ENCODE measurements around the gene GSE1.

The GSE1 gene

GRCh38 chr16:85662976-85663830, 50.1 kb downstream of the GSE1 start:
- DNase-seq: no peak

DNA sequence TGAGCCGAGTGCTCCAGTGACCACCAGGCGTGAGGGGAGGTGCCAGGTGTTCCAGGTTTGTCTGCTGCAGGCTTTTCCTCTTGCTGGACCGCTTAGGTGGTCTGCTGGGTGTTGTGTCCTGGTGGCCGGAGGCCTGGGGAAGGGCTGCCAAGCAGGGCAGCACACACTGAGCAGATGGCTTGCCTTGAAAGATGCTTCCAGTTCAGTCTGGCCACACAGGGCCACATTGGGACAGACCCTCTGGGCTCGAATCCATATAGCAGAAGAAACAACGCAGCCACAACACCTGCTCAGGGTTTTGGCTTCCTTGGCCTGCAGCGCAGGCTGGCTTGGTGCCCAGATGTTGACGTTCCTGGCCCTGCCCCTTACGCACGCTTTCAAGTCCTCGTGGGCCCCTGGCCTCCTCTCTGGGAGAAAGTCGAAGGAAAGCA, 50.8 kb downstream of the GSE1 start:
- no peak for DNase-seq

DNA sequence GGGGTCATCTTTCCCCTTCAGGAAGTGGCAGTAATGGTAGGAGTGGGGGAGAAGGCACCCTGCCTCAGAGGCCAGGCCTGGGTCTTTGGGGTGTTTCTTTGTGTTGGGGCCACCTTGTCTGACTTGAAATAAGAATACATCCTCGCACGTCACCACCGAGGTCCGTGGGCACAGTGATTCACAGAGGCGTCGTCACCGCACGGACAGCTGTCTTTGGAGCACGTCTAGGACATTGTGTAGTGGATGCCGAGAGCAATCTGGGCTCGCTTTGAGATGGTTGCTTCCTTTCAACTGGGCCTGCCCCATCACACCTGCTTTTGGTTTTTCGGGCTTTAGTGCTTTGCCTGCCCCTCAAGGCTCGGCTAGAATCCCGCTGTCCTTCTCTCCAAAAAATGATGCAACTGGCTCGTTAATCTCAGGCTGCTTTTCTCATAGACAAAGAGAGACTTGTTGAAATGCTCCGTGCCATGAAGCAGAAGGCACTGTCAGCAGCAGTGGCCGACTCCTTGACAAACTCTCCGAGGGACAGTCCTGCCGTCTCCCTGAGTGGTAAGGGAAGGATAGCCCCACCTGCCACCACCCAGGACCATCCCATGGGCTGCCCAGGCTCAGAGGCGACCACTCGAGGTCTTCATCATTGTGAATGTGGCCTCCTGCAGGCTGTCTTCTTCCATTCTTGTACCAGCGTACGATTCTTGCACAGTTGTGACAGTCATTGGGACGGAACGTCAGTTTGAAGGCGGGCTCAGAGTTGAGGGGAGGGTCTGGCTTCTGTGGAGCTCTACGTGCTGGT, 51.7 kb downstream of the GSE1 start:
- DNase-seq: no peak

DNA sequence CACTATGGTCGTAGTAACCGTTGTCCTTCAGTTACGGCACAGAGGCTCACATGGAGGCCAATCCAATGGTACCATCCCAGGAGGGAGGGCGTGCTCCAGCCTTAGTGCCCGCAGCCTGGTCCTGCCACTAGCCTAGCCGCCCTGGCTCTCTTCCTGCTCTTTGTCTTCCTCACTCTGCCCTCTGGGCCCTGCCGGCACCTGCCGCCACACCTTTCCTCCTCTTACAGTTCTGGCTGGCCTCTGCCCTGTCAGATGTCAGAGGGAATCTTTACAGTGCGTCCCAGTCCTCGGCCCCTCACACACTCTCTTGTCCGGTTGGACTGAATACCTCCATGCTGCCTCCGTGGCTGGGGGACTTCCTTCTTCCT, 52.2 kb downstream of the GSE1 start:
- DNase-seq: no peak

DNA sequence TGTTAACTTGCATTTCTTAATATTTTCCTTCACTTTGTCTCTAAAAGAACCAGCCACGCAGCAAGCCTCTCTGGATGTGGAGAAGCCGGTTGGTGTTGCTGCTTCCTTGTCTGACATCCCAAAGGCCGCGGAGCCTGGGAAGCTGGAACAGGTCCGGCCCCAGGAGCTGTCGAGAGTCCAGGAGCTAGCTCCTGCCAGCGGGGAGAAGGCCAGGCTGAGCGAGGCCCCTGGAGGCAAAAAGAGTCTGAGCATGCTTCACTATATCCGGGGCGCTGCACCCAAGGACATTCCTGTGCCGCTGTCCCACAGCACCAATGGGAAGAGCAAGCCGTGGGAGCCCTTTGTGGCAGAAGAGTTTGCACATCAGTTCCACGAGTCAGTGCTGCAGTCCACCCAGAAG, 52.8 kb downstream of the GSE1 start:
- no peak for DNase-seq

DNA sequence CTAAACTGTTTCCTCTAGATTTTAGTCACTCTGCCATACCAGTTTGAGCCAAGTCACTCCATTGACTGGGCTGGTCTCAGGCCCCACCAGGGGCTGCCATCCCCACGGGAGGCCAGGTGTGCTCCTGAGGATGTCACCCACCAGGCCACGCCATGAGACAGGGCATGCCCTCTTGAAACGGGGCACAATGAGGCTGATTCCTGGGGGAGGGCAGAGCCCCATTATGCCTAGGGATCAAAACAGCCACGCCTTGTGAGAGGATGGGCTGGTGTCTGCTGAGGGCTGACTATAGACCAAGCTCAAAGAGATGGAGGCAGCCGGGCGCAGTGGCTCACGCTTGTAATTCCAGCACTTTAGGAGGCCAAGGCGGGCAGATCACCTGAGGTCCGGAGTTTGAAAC, 54.1 kb downstream of the GSE1 start:
- no peak for DNase-seq

GRCh38 chr16:85667841-85668413, 54.8 kb downstream of the GSE1 start:
- DNase-seq: no peak

DNA sequence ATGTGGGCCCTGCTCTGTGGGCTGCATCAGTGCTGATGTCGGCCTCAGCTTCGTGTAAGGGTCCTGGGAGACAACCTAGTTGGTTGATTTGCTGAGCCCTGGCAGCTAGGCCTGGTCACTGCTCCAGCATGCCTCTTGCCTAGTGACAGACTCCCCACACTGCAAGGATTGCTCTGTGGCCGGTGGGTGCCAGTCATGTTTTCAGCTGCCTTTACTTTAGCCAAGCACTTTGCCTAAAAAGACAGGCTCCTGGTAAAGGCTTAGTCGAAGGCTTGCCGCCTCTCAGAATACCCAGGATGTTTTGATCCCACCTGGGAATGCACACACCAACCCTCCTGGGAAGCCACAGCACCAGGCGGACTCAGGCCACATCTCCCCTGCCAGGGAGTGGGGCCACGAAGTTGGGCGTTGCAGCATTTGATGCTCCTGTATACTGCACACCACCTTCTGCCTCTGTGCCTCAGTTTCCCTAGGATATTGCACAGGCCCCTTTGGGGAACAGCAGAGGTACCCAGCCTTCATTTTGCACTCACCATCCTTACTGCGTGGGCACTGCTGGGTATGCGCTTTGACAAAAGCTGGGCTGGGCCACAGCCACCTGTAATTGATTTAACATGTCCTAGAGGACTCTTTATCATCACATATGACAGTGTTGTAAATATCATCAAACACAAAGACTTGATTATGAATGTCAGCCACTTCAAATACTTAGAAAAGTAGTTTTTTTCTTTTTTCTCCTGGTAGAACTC, 55.7 kb downstream of the GSE1 start:
- no peak for DNase-seq

GRCh38 chr16:85670840-85671239, 57.7 kb downstream of the GSE1 start:
- DNase-seq: no peak

- no peak for DNase-seq
Measured at GRCh38 chr16:85673529-85674417, 60.7 kb downstream of the GSE1 start.

DNA sequence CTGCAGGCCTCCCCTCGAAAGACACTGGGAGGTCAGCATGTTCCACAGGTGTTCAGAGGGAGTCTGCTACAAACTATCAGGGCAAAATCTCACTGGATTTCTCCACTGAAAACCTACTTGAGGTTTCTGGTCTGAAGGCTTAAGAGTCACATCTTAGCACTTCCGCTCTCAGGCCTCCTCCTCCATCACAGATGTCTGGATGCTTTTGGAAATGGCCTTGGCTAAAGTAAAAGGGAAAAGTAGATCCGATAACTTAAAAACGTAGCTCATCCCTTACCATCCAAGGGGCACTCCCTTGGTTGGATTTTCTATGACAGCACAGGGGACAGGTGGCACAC, 61.3 kb downstream of the GSE1 start:
- DNase-seq: no peak

DNA sequence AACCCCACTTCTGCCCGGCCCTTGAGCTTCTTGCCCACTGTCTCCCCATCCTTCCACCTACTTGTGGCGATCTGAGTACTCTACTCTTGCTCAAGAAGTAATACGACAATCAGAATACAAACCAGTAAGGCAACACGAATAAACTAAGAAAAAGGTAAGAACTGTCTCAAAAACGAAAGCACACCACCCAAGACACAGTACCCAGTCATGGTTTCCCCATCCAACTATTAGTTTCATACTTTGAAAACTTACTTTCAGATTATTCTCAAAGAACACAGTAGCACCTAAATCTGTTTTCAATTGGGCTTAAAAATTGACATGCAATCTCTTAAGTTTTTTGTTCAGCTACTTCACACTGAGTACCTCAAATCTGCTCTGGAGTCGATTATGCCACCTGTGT, 61.7 kb downstream of the GSE1 start:
- DNase-seq: no peak

- no peak for DNase-seq
Measured at GRCh38 chr16:85675251-85675874, 62.2 kb downstream of the GSE1 start.

DNA sequence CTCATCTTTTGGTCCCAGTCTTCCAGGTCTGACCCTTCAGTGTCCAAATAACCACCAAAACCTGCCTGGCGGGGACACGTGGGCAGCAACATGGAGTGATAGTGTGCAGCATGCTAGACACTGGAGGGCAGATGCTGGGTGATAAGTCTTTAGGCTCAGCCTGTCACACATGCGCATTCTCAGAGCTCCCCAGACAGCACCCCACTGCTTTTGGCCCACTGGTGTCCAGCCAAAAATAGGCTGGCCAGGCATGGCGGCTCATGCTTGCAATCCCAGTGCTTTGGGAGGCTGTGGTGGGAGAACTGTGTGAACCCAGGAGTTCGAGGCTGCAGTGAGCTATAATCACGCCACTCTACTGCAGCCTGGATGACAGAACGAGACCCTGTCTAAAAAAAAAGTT, 63.3 kb downstream of the GSE1 start:
- no peak for DNase-seq

DNA sequence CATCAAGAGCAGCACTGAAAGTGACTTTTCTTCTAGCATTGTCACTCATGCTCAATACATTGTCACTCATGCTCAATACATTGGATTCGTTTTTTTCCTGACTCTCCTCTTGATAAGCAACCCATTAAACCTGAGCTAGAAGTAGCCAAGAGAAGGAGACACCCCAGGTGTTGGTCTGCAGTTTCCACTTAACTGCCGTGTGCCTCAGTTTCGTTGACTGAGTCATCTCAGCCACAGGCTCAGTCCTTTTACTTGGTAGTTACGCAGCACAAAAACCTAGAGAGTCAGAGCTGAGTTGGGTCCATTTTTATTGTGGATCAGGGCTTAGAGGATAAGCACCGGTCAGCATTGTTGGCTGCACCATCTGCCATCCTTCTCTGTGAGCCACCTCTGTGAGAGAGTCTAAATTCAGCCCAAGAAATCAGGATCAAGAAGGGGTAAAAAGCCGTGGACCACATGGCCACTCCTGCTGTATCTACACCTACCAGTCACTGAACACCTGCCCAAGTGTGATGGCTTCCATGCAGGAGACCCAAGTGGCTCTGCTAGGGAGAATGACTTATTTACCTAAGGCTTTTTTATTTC, 64.4 kb downstream of the GSE1 start:
- DNase-seq: no peak

- DNase-seq: no peak
Measured at GRCh38 chr16:85678016-85678415, 64.9 kb downstream of the GSE1 start.

- DNase-seq: no peak
Measured at GRCh38 chr16:85678821-85679220, 65.7 kb downstream of the GSE1 start.

DNA sequence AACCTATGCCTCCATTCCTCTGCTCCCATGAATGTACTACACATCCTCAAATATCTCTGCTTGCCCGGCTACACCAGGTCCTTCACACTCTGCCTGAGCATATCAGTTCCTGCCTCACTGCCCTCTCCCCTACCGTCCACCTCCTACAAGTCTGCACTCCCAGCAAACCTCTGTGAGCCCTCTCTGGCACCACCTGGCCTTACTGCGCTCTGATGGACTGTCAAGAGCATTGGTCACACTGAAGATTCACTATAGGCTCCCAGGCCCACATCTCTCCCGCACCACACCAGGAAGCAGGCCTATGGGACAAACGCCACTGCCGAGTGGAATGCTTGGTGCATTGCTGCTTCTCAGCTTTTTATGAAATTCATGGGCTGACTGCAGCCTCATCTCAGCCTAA, 66.7 kb downstream of the GSE1 start:
- no peak for DNase-seq

- DNase-seq: no peak
Measured at GRCh38 chr16:85680352-85680944, 67.3 kb downstream of the GSE1 start.

GRCh38 chr16:85681255-85681654, 68.1 kb downstream of the GSE1 start:
- no peak for DNase-seq

- no peak for DNase-seq
Measured at GRCh38 chr16:85682516-85682915, 69.4 kb downstream of the GSE1 start.
